Esophagus muscularis mucosa (tissue), 3 donors: Measurements from ENCODE around the gene CCDC201.

Experiments used
- EP300 ChIP-seq: sonication (generic); formaldehyde crosslinking; IDR thresholded peaks from one replicate; pipeline ENCODE4 v1.6.1; 2017; ENCODE audit warnings: antibody characterized with exemption
- TF ChIP-seq, protein P1 (sequence below), 3 experiments: fragments of 200-600 bp in 2 of 3; fragments of 450-650 bp in 1 of 3; sonication (generic) in 2 of 3; IDR thresholded peaks; one replicate each; pipeline ENCODE4 v1.5.1; 2017 to 2019; ENCODE audit warnings: antibody characterized with exemption in 3 of 3, mild to moderate bottlenecking in 2 of 3, moderate library complexity in 1 of 3

DNA sequence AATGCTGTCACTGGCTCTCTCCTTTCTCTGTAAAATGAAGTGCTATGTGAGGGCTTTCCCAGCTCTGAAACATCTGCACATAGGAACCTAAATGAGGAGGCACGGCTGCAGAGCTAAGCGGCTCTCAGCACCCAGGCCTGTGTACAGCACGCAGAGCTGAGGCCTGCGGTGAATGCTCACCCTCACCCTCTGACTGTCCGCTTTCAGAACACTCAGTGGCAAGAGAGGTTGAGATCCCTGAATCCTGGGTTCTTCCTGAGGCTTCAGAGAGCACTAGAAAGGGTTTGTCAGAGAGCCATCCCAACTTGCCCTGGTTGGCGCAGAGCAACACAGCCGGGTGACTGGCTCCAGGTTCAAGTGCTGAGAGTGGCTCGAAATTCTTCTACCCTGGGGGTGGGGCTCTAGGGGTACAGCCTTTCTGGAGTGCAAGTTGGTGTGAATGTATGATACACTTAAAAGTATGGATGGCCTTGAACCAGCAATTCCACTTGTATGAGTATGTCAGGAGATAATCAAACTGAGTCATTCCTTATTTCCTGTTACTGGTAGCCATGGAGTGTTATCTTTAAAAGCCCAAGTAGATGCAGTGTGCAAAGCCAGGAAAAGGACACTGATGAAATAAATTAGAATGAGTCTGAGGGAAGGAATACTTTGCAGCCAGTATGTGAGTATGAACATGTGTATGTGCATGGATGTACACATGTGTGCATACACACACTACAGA lies 1.7 kb upstream of the CCDC201 start:
- TF ChIP-seq, protein P1, sequence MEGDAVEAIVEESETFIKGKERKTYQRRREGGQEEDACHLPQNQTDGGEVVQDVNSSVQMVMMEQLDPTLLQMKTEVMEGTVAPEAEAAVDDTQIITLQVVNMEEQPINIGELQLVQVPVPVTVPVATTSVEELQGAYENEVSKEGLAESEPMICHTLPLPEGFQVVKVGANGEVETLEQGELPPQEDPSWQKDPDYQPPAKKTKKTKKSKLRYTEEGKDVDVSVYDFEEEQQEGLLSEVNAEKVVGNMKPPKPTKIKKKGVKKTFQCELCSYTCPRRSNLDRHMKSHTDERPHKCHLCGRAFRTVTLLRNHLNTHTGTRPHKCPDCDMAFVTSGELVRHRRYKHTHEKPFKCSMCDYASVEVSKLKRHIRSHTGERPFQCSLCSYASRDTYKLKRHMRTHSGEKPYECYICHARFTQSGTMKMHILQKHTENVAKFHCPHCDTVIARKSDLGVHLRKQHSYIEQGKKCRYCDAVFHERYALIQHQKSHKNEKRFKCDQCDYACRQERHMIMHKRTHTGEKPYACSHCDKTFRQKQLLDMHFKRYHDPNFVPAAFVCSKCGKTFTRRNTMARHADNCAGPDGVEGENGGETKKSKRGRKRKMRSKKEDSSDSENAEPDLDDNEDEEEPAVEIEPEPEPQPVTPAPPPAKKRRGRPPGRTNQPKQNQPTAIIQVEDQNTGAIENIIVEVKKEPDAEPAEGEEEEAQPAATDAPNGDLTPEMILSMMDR (IDR thresholded peaks at IDR 0.05) = no peak
- no peak for TF ChIP-seq EP300
